Activated naive CD8-positive, alpha-beta T cell (primary cell): ENCODE measurements around the gene GGTLC1.
"Not testable (repeated sequence)": the region's sequence is repeated elsewhere in the genome, so short reads cannot be mapped to it uniquely, and the experiment has no call there.

Source experiments
- H3K27ac Mint-ChIP-seq: one replicate; pipeline ENCODE4 v1.8.0; 2021; ENCODE audit warnings: mixed read lengths
- H3K27me3 Mint-ChIP-seq: one replicate; pipeline ENCODE4 v1.8.0; 2021; ENCODE audit warnings: mixed read lengths
- H3K36me3 Mint-ChIP-seq: one replicate; pipeline ENCODE4 v1.8.0; 2021; ENCODE audit warnings: mixed read lengths
- H3K4me1 Mint-ChIP-seq: one replicate; pipeline ENCODE4 v1.8.0; 2021; ENCODE audit warnings: low read depth, mixed read lengths
- H3K4me3 Mint-ChIP-seq: one replicate; pipeline ENCODE4 v1.8.0; 2021; ENCODE audit warnings: mild to moderate bottlenecking, mixed read lengths
- H3K9me3 Mint-ChIP-seq: one replicate; pipeline ENCODE4 v1.8.0; 2021; ENCODE audit warnings: low read depth, mixed read lengths

GGTLC1 gene

DNA sequence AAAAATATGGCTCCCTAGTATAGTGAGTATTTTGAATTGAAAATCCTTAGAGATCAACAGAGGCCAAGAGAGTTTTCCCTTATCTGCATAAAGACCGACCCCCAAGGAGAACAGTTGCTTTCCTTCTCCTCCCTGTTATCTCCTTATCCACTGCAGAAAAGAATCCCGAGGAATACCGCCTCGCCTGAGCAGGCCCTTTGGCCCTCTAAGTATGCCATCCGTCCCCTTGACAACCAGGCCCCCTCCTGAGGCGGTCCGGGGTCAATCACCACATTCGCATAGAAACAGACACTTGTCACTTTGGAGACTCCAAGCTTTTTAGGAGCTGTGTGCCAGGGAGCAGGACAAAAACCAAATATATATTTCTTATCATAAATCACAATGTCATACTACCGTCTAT, 15.9 kb upstream of the GGTLC1 start:
- no peaks in the 10 kb centered on the region for H3K9me3 Mint-ChIP-seq
- no peaks in the 10 kb centered on the region for H3K36me3 Mint-ChIP-seq
- no peak overlapping the region for H3K27ac Mint-ChIP-seq
- H3K4me3 Mint-ChIP-seq, result no peak overlapping the region
- H3K27me3 Mint-ChIP-seq, result no peaks in the 10 kb centered on the region
- H3K4me1 Mint-ChIP-seq, result no peaks in the 10 kb centered on the region

DNA sequence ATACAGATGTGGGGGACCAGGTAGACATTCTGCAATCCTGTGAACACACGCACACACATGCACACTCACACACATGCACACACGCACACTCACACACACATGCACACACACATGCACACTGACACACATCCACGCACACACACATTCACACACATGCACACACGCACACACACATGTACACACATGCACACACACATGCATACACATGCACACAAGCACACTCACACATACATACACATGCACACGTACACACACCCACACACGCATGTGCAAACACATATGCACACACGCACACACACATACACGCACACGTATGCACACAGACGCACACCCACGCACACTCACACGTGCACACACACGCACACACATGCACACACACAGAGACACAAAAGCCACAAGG, 14.3 kb upstream of the GGTLC1 start:
- H3K4me1 Mint-ChIP-seq, result no peaks in the 10 kb centered on the region
- no peaks in the 10 kb centered on the region for H3K9me3 Mint-ChIP-seq
- no peaks in the 10 kb centered on the region for H3K27me3 Mint-ChIP-seq
- H3K36me3 Mint-ChIP-seq, result no peaks in the 10 kb centered on the region
- no peak overlapping the region for H3K27ac Mint-ChIP-seq
- no peak overlapping the region for H3K4me3 Mint-ChIP-seq

DNA sequence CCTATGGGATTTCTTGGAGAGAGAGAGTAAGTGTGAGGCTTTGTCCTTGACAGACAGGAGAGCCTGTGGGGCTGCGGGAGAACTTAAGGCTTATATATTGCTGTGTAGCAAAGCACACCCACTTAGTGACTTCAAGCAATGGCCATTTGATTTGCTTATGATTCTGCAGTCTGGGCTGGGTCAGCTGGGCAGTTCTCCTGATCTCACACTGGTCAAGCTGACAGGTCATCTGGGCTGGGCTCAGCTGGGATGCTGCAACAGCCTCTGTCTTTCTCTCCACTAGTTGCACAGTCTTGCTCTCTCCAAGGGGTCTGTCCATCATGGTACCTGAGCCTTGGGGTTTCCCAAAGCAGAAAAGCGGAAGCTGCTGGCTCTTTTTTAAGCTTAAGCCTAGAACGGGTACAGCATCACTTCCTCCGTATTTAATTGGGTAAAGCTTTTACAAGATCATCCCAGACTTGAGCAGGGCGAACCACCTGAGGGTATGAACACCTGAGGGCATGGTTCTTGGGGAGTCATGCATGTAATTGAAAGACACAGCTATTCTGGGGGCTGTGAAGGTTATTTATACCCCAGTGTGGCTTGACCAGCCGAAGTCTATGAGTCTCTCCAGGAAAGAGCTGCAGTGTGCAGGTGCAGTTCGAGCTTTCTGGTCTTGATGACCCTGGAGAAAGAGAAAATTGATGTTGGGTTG, 13.3 kb upstream of the GGTLC1 start:
- H3K4me1 Mint-ChIP-seq, result no peaks in the 10 kb centered on the region
- no peaks in the 10 kb centered on the region for H3K36me3 Mint-ChIP-seq
- no peak overlapping the region for H3K27ac Mint-ChIP-seq
- H3K27me3 Mint-ChIP-seq, result no peaks in the 10 kb centered on the region
- H3K4me3 Mint-ChIP-seq, result no peak overlapping the region
- no peaks in the 10 kb centered on the region for H3K9me3 Mint-ChIP-seq

DNA sequence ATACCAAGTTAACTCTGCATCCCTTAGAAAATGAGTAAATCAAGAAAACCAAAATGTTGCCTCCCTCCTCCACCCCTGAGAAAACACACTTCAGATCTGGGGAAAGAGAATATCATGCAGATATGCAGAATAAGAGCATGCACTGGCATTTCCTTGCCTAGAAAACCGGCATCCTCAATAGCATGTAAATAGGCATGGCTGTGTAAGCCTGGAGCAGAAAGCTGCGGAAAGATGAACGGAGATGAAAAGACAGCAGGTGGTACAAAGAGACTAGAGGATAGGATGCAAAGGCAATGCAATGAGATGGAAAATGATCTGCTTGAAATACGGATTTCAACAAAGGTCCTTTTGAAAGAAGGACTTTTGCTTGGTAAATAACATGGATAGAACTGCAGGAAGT, 10.3 kb upstream of the GGTLC1 start:
- no peaks in the 10 kb centered on the region for H3K27me3 Mint-ChIP-seq
- no peaks in the 10 kb centered on the region for H3K4me1 Mint-ChIP-seq
- H3K27ac Mint-ChIP-seq, result no peak overlapping the region
- no peak overlapping the region for H3K4me3 Mint-ChIP-seq
- no peaks in the 10 kb centered on the region for H3K9me3 Mint-ChIP-seq
- no peaks in the 10 kb centered on the region for H3K36me3 Mint-ChIP-seq

DNA sequence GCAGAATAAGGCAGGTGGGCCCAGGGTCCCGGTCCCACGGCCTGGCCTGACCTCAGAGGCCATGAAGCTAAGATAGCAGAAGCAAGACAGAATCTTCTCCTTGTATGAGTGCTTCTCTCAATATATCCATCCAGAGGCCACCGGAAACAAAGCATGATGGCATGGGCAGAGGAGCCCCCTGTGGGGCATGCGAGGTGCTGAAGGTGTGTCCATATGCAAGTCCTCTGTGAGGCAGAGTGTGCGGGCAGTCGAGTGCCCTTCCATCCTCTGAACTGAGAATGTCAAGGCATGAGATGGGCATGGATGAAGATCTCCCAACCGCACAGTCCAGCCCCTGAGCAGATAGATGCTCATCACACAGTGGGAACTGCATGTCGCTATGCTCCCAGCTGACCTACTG, 9.8 kb upstream of the GGTLC1 start:
- Mint-ChIP-seq H3K27ac (no peak overlapping the region), H3K27me3 (no peaks in the 10 kb centered on the region), H3K4me3 (no peak overlapping the region), H3K9me3 (no peaks in the 10 kb centered on the region), H3K4me1 (no peaks in the 10 kb centered on the region), H3K36me3 (no peaks in the 10 kb centered on the region)

DNA sequence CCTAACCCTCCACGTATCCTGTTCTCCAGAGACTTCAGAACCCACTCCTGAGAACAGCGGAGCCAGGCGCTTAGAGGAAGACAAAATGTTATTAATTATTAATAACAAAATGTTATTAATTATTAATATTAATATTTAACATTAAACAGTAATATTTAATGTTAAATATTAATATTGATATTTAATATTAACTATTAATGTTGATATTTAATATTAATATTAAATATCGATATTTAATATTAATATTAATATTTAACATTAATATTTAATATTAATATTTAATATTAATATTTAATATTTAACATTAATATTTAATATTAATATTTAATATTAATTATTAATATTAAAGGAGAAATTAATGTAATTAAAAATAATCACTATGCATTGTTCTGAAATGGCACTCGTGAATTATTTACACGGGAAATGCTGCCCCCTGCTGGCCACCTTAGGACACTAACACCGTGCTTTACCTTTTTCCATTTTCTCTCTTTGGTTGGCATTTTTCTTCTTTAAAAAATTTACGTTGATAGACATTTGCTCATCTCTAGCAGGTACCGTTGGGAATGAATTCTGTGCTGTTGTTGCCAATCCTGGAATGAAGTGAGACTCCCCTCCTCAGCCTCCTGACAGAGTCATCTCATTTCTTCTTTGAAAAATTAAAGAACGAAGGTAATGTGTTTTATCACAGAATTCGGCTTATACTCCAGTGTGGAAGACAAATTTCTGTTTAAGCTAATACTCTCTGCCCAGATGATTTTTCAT, 7.5 kb upstream of the GGTLC1 start:
- Mint-ChIP-seq H3K27ac (no peak overlapping the region), H3K4me1 (no peaks in the 10 kb centered on the region), H3K4me3 (no peak overlapping the region), H3K36me3 (no peaks in the 10 kb centered on the region), H3K27me3 (no peaks in the 10 kb centered on the region), H3K9me3 (no peaks in the 10 kb centered on the region)

DNA sequence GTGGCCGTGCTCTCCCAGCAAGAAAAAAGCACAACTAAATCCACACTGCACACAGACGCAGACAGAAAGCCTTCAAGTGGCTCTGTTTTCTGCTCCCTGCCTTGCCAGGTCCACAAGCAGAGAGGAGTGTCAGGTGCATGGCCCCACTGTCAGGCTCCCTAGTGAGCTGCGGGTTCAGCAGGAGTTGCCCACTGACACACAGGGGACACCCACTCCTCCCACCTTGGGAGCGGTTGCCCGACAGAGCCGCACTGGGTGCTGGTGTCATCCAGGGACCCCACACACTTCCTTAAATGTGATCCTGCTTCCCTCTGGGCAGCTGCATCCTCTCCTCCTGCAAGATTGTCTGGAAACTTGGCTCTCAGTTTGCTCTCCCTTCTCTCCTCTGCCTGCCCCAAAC, 6.7 kb upstream of the GGTLC1 start:
- not testable (repeated sequence) for H3K27ac Mint-ChIP-seq, H3K9me3 Mint-ChIP-seq, H3K4me3 Mint-ChIP-seq, H3K4me1 Mint-ChIP-seq, H3K27me3 Mint-ChIP-seq, H3K36me3 Mint-ChIP-seq

DNA sequence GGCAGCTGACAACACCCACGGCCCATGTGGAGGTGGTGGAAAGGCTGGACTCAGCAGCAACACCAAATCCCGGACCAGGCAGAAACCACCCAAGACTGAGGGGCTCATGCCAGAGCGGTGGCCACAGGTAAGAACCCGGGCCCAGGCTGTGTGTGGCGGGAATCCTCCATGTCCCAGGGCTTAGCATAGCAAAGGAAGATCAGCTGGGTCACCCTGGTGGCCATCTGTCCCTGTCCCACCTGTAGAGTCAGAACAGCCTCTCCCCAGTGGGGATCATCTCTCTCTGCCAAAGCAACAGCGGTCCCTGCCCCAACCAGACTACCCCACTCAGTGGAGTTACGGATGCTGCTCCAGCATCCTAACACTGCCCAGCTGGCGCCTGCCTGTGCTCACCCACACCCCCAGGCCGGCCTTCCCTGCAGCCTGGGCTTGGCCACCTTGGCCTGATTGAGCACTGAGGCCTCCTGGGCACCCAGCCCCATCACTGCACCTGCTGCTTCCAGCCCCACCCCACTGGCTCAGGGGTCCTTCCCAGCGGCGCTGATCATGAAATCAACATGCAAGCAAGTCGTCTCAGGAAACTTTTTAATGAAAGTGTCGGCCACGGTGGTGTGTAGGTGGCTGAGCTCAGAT, 5.5 kb upstream of the GGTLC1 start:
- not testable (repeated sequence) for H3K27me3 Mint-ChIP-seq, H3K9me3 Mint-ChIP-seq, H3K4me1 Mint-ChIP-seq, H3K36me3 Mint-ChIP-seq, H3K27ac Mint-ChIP-seq, H3K4me3 Mint-ChIP-seq

DNA sequence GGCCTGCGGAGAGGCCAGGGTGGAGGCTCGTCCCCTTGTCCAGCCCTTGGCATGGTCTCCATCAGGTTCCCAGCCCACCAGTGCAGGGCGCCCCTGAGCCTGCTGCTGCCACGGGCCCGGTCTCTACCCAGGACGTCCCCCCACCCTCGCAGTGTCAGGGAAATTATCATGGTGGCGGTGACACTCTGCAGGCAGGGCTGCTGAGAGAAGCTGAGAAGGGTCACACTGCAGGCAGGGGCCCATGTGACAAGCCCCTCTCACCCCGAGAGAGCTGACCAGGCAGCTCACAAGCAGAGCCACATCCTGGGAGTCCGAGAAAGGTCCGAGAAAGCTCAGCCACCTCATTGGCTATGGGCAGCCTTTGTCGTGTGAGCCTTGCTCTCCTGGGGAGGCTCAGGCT, 4.9 kb upstream of the GGTLC1 start:
- H3K36me3 Mint-ChIP-seq, H3K4me1 Mint-ChIP-seq, H3K9me3 Mint-ChIP-seq, H3K27ac Mint-ChIP-seq, H3K27me3 Mint-ChIP-seq, H3K4me3 Mint-ChIP-seq: not testable (repeated sequence)

DNA sequence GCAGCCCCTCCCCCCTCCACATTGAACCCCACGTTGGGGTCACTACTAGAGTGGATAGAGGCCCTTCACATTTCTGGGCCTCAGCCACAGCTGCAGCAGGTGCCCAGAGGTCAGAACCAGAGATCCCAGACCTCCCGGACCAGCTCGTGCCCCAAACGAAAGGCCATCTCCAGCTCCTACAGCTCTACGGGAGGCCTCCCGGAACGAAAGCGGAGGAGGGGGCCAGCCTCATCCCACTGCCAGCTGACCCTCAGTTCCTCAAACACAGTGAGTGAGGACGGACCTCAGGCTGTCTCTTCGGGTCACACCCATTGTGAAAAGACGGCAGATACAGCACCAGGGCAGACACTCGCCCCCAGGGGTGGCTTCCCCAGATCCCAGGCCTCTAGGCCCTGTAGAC, 1.7 kb upstream of the GGTLC1 start:
- not testable (repeated sequence) for H3K27ac Mint-ChIP-seq, H3K4me3 Mint-ChIP-seq, H3K4me1 Mint-ChIP-seq, H3K36me3 Mint-ChIP-seq, H3K9me3 Mint-ChIP-seq, H3K27me3 Mint-ChIP-seq

DNA sequence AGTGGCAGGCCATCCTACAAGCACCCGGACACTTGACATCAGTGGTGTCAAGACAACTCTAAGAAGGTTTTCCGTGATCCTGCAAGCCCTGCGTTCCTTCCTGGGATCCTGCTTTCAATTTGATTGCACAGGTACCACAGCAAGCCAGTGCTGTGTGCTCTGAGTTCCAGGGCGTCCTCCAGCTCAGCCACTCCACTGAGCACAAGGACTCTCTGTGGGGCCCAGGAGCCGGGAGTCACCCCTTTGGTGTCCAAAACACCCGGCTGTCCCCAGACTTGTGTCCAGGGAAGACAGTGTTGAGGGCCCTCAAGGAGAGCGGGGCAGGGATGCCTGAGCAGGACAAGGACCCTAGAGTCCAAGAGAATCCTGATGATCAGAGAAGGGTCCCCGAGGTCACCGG, 387 bp upstream of the GGTLC1 start:
- H3K9me3 Mint-ChIP-seq, H3K27me3 Mint-ChIP-seq, H3K36me3 Mint-ChIP-seq, H3K4me3 Mint-ChIP-seq, H3K27ac Mint-ChIP-seq, H3K4me1 Mint-ChIP-seq: not testable (repeated sequence)

DNA sequence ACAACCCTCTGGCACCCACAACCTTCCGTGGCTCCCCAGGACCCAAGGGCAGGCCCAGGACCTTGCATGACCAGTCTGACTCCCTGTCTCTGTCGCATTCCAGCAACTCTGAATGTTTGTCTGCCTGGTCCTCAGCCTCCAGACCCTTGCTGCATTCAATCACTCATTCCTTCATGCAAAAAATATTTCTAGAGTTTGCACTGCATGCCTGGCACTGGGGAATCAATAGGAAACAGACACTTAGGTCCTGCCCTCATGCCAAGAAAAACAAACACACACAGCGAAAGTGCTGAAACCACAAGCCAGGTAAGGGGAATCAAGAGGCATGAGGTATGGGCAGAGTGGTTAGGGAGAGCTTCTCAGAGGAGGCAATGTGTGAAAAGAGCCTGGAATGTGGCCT, 1.9 kb downstream of the GGTLC1 start:
- H3K36me3 Mint-ChIP-seq, H3K27me3 Mint-ChIP-seq, H3K4me3 Mint-ChIP-seq, H3K4me1 Mint-ChIP-seq, H3K27ac Mint-ChIP-seq, H3K9me3 Mint-ChIP-seq: not testable (repeated sequence)

DNA sequence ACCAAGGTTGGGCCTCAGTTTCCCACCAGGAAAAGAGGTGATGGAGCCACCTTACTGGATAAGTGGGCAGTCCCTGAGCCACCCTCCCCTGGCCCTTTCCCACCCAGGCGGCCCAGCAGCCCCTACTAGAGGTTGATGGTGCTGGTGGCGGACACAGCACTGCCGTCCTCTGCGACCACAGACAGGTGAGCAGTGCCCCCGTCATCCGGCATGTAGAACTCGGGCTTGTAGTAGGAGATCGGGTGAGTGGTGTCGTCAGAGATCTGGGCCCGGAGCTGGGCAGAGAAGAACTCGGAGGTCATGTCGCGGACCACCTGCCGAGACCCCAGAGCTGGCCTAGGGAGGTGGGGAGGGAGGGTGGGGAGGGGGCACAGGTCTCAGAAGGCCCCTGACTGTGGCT, 2.3 kb downstream of the GGTLC1 start:
- H3K27me3 Mint-ChIP-seq, H3K27ac Mint-ChIP-seq: not testable (repeated sequence)

DNA sequence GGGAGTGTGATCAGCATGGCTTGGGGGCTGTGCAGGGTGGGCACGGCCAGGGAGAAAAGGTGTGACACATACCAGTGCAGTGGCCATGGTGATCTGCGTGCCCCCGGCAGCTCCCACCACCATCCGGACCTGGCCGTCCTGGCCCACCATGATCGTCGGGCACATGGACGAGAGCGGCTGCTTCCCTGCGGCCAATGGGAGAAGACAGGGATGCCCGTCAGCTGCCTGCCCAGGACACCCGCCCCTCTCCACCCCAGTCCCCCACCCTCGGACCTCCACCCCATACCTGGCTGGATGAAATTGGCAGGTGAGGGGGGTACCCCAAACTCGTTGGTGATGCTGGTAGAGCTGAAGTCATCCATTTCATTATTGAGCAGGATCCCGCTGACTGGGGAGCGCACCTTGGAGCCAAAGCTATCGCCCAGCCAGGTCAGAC, 2.8 kb downstream of the GGTLC1 start:
- not testable (repeated sequence) for H3K27ac Mint-ChIP-seq, H3K9me3 Mint-ChIP-seq, H3K4me3 Mint-ChIP-seq, H3K4me1 Mint-ChIP-seq, H3K27me3 Mint-ChIP-seq, H3K36me3 Mint-ChIP-seq

More for the DNA sequence above, 2.3 kb downstream of the GGTLC1 start:
- H3K36me3 Mint-ChIP-seq, H3K4me1 Mint-ChIP-seq, H3K4me3 Mint-ChIP-seq, H3K9me3 Mint-ChIP-seq: not testable (repeated sequence)

DNA sequence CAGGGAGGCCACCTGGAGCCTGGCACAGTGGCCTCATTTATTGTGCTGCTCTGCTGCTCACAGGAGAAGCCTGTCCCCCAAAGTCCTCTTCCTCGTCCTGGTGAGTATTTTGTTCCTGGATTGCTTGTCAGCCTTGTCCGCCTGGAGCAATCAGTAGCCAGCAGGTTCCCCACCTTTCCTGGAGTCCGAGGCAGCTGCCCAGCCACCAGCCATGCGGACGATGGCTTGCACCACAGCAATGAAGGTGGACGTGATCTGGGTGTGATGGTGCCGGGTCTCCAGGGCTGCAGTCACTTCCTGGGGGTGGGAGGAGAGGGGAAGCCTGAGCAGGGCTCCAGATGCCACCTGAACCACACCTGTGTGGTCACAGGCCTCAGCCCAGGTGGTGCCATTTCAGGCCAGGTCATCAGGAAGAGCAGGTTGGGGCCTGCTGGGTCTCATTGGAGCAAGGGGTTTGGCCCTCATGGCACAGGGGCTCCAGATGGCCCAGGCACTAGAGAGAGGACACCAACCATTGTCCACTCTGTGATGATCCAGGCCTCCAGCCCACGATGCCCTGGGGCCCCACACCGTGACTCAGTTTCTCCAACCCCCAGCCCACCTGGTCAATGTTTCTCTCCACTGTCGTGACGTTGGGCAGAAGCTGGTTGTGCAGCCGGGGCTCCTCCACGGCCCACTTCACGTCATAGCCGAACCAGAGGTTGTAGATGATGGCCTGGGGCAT, 3.4 kb downstream of the GGTLC1 start:
- not testable (repeated sequence) for H3K4me3 Mint-ChIP-seq, H3K27ac Mint-ChIP-seq, H3K36me3 Mint-ChIP-seq, H3K4me1 Mint-ChIP-seq, H3K9me3 Mint-ChIP-seq, H3K27me3 Mint-ChIP-seq
